ENCODE measurements around the gene MTURN. TPM values are rescaled to one million over a fixed set of nuclear protein-coding genes. Genes with fewer than 3 reads are reported as not detected.
A peak's percentile ranks its signal among the peaks of the same experiment; 100 is the strongest.

Gene MTURN
- polyA plus RNA-seq, 1 donor from 2014 or later, result 75.5 TPM

- H3K9me2 ChIP-seq (ENCODE audit: insufficient read depth, low read length), result no peaks in the 10 kb centered on the region
- H3K9ac ChIP-seq (ENCODE audit: low read length), result no peak overlapping the region
- no peaks in the 10 kb centered on the region for H4K20me1 ChIP-seq (ENCODE audit: insufficient read depth)
- TF ChIP-seq TAF1 (IDR thresholded peaks at IDR 0.05; ENCODE audit: low read depth) (no peak), EP300 (conservative IDR thresholded peaks at IDR 0.05; ENCODE audit: poor library complexity, severe bottlenecking) (no peak), SMC3 (conservative IDR thresholded peaks at IDR 0.05; ENCODE audit: poor library complexity) (no peak), POLR2AphosphoS5 (IDR thresholded peaks at IDR 0.05) (no peak), REST (IDR thresholded peaks at IDR 0.05; ENCODE audit: borderline replicate concordance) (no peak), CTCF (IDR thresholded peaks at IDR 0.05; ENCODE audit: poor library complexity, severe bottlenecking) (no peak), RAD21 (conservative IDR thresholded peaks at IDR 0.05) (no peak), MXI1 (conservative IDR thresholded peaks at IDR 0.05; ENCODE audit: poor library complexity, severe bottlenecking) (no peak), EZH2 (IDR thresholded peaks at IDR 0.05; ENCODE audit: borderline replicate concordance, insufficient read depth, low read length, poor library complexity, severe bottlenecking) (no peak)
- peak overlapping the region; percentile 3 for H3K4me3 ChIP-seq (ENCODE audit: low read length)
- no peaks in the 10 kb centered on the region for H3F3A ChIP-seq (ENCODE audit: insufficient read depth, low read length, poor library complexity, severe bottlenecking)
- no peak overlapping the region for H3K4me2 ChIP-seq (ENCODE audit: low read length)
- no peaks in the 10 kb centered on the region for H3K27me3 ChIP-seq (ENCODE audit: insufficient read depth, low read depth, low read length)
- H3K9me3 ChIP-seq (ENCODE audit: low read length), result no peaks in the 10 kb centered on the region
- no peaks in the 10 kb centered on the region for H3K79me2 ChIP-seq (replicated peaks; ENCODE audit: insufficient read depth, low read length)
- no peak overlapping the region for H2AFZ ChIP-seq (ENCODE audit: low read depth, low read length)
- H3K36me3 ChIP-seq (ENCODE audit: insufficient read depth, low read length), result no peaks in the 10 kb centered on the region
- H3K27ac ChIP-seq (ENCODE audit: low read length), result peak overlapping the region; percentile 40
Observed at GRCh38 chr7:30166841-30167235, 32.1 kb downstream of the MTURN start.

- no peaks in the 10 kb centered on the region for H3K9me3 ChIP-seq (ENCODE audit: low read length)
- no peak overlapping the region for H3K4me2 ChIP-seq (ENCODE audit: low read length)
- no peaks in the 10 kb centered on the region for H4K20me1 ChIP-seq (ENCODE audit: insufficient read depth)
- no peak overlapping the region for H3K4me3 ChIP-seq (ENCODE audit: low read length)
- H3F3A ChIP-seq (ENCODE audit: insufficient read depth, low read length, poor library complexity, severe bottlenecking), result no peaks in the 10 kb centered on the region
- H3K9me2 ChIP-seq (ENCODE audit: insufficient read depth, low read length), result no peaks in the 10 kb centered on the region
- H3K79me2 ChIP-seq (replicated peaks; ENCODE audit: insufficient read depth, low read length), result no peaks in the 10 kb centered on the region
- H2AFZ ChIP-seq (ENCODE audit: low read depth, low read length), result no peak overlapping the region
- no peak overlapping the region for H3K9ac ChIP-seq (ENCODE audit: low read length)
- H3K27ac ChIP-seq (ENCODE audit: low read length), result no peak overlapping the region
- no peaks in the 10 kb centered on the region for H3K36me3 ChIP-seq (ENCODE audit: insufficient read depth, low read length)
- TF ChIP-seq SMC3 (conservative IDR thresholded peaks at IDR 0.05; ENCODE audit: poor library complexity) (no peak), CTCF (IDR thresholded peaks at IDR 0.05; ENCODE audit: poor library complexity, severe bottlenecking) (no peak), MXI1 (conservative IDR thresholded peaks at IDR 0.05; ENCODE audit: poor library complexity, severe bottlenecking) (no peak)
- H3K27me3 ChIP-seq (ENCODE audit: insufficient read depth, low read depth, low read length), result no peaks in the 10 kb centered on the region
Observed at GRCh38 chr7:30167901-30168300, 33.1 kb downstream of the MTURN start.
